Measurements from ENCODE around the gene SLC24A4. TPM values are rescaled to one million over a fixed set of nuclear protein-coding genes. Genes with fewer than 3 reads are reported as not detected.

The SLC24A4 gene
- total RNA-seq, 2 donors from 2014 or later: 2.7 to 4.4 TPM

DNA sequence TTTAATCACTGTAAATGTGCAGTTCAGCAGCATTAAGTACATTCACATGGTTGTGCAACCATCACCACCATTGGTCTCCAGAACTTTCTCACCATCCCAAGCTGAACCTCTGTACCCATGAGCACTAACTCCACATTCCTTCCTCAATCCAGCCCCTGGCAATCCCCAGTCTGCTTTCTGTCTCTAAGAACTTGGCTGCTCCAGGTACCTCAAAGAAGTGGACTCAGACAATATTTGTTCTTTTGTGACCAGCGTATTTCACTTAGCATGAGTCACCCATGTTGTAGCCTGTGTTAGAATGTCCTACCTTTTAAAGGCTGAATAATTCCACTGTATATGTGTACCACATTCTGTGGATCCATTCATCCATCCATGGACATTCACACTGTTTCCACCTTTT is 64.6 kb downstream of the SLC24A4 start:
- TF ChIP-seq, protein P1, sequence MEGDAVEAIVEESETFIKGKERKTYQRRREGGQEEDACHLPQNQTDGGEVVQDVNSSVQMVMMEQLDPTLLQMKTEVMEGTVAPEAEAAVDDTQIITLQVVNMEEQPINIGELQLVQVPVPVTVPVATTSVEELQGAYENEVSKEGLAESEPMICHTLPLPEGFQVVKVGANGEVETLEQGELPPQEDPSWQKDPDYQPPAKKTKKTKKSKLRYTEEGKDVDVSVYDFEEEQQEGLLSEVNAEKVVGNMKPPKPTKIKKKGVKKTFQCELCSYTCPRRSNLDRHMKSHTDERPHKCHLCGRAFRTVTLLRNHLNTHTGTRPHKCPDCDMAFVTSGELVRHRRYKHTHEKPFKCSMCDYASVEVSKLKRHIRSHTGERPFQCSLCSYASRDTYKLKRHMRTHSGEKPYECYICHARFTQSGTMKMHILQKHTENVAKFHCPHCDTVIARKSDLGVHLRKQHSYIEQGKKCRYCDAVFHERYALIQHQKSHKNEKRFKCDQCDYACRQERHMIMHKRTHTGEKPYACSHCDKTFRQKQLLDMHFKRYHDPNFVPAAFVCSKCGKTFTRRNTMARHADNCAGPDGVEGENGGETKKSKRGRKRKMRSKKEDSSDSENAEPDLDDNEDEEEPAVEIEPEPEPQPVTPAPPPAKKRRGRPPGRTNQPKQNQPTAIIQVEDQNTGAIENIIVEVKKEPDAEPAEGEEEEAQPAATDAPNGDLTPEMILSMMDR (IDR thresholded peaks at IDR 0.05): no peak
- Histone ChIP-seq H3K27me3 (replicated peaks; ENCODE audit: insufficient read depth) (no peaks in the 10 kb centered on the region), H3K27ac (no peak overlapping the region), H3K9me3 (no peaks in the 10 kb centered on the region), H3K4me3 (no peak overlapping the region), H3K4me1 (ENCODE audit: control insufficient read depth in 1 of 2, low read depth in 2 of 2) (no peaks in the 10 kb centered on the region), H3K36me3 (no peaks in the 10 kb centered on the region)
- ATAC-seq (ENCODE audit: insufficient number of reproducible peaks, low FRiP score, low read depth) (no peak), DNase-seq (ENCODE audit: low spot score) (no peak)

DNA sequence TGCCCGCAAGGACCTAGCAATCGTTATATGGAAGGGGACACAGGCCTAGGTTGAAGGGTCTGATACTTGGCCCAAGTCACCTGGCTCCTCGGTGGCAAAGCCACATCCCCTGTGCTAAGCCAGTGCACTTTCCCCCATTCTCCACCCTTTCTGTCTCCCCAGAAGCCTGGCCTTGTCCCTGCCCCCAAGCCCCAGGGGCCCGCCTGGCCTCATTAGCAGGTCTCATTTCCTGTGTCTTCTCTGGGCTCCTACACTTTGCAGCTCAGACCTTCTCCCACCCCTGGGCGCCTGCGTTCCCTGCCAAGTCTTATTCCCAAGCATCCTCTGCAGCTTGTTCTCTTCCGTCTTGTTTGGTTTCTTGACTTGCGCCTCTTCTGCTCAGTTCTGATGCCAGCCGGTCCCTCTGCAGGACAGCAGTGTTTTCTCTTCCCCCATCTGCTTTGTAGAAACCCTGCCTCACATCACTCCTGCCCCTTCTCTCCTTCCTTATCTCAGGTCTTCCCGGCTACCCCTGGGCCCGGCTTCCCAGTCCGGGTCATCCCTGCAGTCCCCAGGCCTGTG is 66.7 kb downstream of the SLC24A4 start:
- TF ChIP-seq, protein P1 (IDR thresholded peaks at IDR 0.05): no peak
- Histone ChIP-seq H3K36me3 (no peaks in the 10 kb centered on the region), H3K27ac (no peak overlapping the region), H3K27me3 (replicated peaks; ENCODE audit: insufficient read depth) (no peaks in the 10 kb centered on the region), H3K9me3 (no peaks in the 10 kb centered on the region), H3K4me1 (ENCODE audit: control insufficient read depth in 1 of 2, low read depth in 2 of 2) (no peaks in the 10 kb centered on the region), H3K4me3 (no peak overlapping the region)
- DNase-seq (ENCODE audit: low spot score) (no peak), ATAC-seq (ENCODE audit: insufficient number of reproducible peaks, low FRiP score, low read depth) (no peak)

DNA sequence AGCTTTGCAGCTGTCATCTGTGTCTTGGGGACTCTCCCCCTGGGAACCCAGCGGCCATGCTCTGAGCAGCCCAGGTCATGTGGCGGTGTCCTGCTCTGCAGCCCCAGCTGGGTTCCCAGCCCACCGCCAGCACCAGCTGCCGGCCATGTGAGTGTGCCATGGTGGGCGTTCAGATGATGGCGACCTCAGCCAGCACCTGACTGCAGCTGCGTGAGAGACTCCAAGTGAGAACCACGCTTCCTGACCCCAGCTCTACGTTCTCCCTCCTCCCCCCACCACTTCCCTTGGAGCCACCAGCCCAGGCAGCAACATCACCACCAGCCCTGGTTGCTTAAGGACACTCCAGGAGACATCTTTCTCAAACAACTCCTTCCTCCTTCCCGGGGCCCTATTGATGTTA is 68.8 kb downstream of the SLC24A4 start:
- ATAC-seq (ENCODE audit: insufficient number of reproducible peaks, low FRiP score, low read depth) (no peak), DNase-seq (ENCODE audit: low spot score) (no peak)
- Histone ChIP-seq H3K27ac (no peak overlapping the region), H3K27me3 (replicated peaks; ENCODE audit: insufficient read depth) (no peaks in the 10 kb centered on the region), H3K36me3 (no peaks in the 10 kb centered on the region), H3K4me3 (no peak overlapping the region), H3K4me1 (ENCODE audit: control insufficient read depth in 1 of 2, low read depth in 2 of 2) (no peaks in the 10 kb centered on the region), H3K9me3 (no peaks in the 10 kb centered on the region)
- TF ChIP-seq, protein P1 (IDR thresholded peaks at IDR 0.05): no peak

DNA sequence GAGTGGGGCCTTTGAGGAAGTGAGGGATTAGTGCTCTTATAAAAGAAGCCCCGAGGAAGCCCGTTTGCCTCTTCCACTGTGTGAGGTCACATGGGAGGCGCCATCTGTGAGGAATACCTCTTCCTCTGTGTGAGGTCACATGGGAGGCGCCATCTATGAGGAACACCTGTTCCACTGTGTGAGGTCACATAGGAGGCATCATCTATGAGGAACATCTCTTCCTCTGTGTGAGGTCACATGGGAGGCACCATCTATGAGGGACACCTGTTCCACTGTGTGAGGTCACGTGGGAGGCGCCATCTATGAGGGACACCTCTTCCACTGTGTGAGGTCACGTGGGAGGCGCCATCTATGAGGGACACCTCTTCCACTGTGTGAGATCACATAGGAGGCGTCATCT is 69.7 kb downstream of the SLC24A4 start:
- Histone ChIP-seq H3K4me1 (ENCODE audit: control insufficient read depth in 1 of 2, low read depth in 2 of 2) (peaks cover 0 to 8% of the 10 kb centered on the region in 2 donors), H3K36me3 (no peaks in the 10 kb centered on the region), H3K9me3 (no peaks in the 10 kb centered on the region), H3K27ac (no peak overlapping the region), H3K4me3 (no peak overlapping the region), H3K27me3 (replicated peaks; ENCODE audit: insufficient read depth) (no peaks in the 10 kb centered on the region)
- TF ChIP-seq, protein P1 (IDR thresholded peaks at IDR 0.05): no peak
- no peak for DNase-seq (ENCODE audit: low spot score)
- ATAC-seq (ENCODE audit: insufficient number of reproducible peaks, low FRiP score, low read depth): no peak

DNA sequence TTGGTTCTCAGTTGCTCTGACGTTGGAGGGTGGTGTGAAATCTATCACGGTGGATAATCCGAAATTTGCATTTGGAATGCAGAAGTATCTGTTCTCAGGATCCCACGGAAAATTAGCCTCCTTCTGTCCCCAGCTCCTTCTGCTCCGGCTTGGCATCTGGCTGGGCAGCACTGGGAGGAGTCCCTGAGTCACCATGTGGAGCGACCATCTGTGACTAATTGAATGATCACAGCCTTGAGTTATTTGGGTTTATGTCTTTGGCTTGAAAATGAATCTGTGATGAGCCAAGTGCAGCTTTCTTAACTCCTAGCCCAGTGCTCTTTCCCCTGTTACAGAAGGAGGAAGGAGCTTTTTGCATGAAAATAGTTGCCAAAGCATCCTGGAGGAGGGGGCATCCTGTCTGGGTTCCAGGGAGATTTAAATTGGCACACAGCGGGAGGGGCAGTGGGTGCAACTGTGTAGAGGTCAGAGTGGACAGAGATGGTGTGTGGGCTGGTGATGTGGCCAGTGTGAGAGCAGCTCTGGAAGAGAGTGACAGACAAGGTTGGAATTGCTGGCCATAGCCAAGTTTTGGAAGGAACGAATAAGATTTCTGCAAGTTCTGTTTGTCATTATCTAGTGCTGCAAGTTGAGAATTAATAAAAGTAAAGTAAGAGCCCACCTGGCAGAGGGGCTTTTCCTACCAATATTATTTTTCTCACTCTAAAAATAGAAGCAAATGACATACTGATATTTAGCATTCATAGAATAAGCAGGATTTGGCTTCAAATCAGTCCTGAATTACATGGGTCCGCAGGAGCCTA is 74.4 kb downstream of the SLC24A4 start:
- ATAC-seq (ENCODE audit: insufficient number of reproducible peaks, low FRiP score, low read depth) (peak; percentile 17), DNase-seq (ENCODE audit: low spot score) (no peak)
- Histone ChIP-seq H3K9me3 (no peaks in the 10 kb centered on the region), H3K27ac (no peak overlapping the region), H3K4me3 (no peak overlapping the region), H3K36me3 (no peaks in the 10 kb centered on the region), H3K27me3 (replicated peaks; ENCODE audit: insufficient read depth) (no peaks in the 10 kb centered on the region), H3K4me1 (ENCODE audit: control insufficient read depth in 1 of 2, low read depth in 2 of 2) (peaks cover 6 to 30% of the 10 kb centered on the region in 2 donors)
- TF ChIP-seq, protein P1 (IDR thresholded peaks at IDR 0.05): no peak
